NB4 (cell line): ENCODE results near the gene FAM9C.

Experiments used
- POLR2A ChIP-seq: IDR thresholded peaks from 2 replicates; pipeline ENCODE4 v1.6.1; 2011; ENCODE audit warnings: mild to moderate bottlenecking; ENCODE audit not compliant: insufficient read length; ENCODE audit errors: extremely low read depth
- TF ChIP-seq, protein P1 (sequence below): IDR thresholded peaks from one replicate; pipeline ENCODE4 v1.5.1; 2012; ENCODE audit warnings: low read depth, low read length

DNA sequence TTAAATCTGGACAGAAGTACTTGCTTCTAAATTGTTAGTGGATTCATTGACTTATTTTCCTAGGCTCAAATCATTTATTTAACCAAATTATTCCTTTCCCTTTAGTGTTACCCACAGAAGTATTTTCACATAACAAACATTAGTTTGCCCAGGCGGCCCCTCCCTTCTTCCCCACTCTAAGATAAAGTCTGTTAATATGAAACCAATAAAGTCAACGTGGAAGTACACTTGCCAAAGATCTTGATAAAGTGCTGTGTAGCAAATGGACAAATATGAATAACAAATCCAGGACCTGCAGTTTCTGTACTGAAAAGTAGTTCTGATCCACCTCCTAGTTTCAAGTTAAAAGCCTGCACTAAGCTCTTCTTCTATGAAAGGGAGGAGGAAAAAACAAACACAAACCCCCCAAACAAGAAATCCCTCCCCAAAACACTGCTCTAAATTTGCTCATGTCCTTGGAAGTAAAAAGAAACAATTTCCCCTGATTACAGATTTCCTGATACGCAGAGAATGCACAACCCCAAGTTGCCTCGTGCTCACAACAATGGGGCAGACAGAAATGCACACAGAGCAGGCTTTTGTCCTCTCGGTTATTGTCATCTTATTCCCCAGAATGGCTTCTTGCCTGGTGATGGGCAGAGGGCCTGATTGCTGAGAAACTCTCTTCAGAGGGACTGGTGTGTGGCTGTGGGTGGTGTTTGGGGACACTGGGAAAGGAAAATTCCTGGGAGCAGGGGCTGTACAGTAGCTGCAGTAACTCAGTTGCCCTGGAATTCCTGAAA lies 46.3 kb downstream of the FAM9C start:
- no peak for TF ChIP-seq POLR2A
- TF ChIP-seq, protein P1, sequence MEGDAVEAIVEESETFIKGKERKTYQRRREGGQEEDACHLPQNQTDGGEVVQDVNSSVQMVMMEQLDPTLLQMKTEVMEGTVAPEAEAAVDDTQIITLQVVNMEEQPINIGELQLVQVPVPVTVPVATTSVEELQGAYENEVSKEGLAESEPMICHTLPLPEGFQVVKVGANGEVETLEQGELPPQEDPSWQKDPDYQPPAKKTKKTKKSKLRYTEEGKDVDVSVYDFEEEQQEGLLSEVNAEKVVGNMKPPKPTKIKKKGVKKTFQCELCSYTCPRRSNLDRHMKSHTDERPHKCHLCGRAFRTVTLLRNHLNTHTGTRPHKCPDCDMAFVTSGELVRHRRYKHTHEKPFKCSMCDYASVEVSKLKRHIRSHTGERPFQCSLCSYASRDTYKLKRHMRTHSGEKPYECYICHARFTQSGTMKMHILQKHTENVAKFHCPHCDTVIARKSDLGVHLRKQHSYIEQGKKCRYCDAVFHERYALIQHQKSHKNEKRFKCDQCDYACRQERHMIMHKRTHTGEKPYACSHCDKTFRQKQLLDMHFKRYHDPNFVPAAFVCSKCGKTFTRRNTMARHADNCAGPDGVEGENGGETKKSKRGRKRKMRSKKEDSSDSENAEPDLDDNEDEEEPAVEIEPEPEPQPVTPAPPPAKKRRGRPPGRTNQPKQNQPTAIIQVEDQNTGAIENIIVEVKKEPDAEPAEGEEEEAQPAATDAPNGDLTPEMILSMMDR, result no peak
